Aorta (tissue), 5 donors: Measurements from ENCODE around the gene CFAP119. TPM values are rescaled to one million over a fixed set of nuclear protein-coding genes. Genes with fewer than 3 reads are reported as not detected.

ENCODE experiments used
- ATAC-seq: fragments of 200-7000 bp; cut with Tn5 transposase; one replicate; pipeline ENCODE4 v1.9.1; 2022; ENCODE audit warnings: moderate library complexity; ENCODE audit not compliant: low FRiP score
- DNase-seq, 2 donors: peaks; one replicate each; pipeline ENCODE4 v3.0.0-alpha.2; 2020
- H3K27ac ChIP-seq, 2 donors: one replicate each; pipeline ENCODE4 v1.5.1; 2013; ENCODE audit warnings: low read length in 2 of 2, mild to moderate bottlenecking in 2 of 2, moderate library complexity in 2 of 2, control low read depth in 1 of 2, inconsistent platforms in 1 of 2, low read depth in 1 of 2
- H3K27me3 ChIP-seq, 2 donors: one replicate each; pipeline ENCODE4 v1.6.1; 2013; ENCODE audit warnings: control low read depth in 1 of 2, low read length in 1 of 2, mild to moderate bottlenecking in 1 of 2, moderate library complexity in 1 of 2; ENCODE audit not compliant: insufficient read depth in 2 of 2, control insufficient read depth in 1 of 2
- H3K36me3 ChIP-seq, 2 donors: one replicate each; pipeline ENCODE4 v1.6.1; 2013; ENCODE audit warnings: control low read depth in 1 of 2, low read length in 1 of 2, mild to moderate bottlenecking in 1 of 2; ENCODE audit not compliant: insufficient read depth in 2 of 2, control insufficient read depth in 1 of 2
- H3K4me1 ChIP-seq, 2 donors: one replicate each; pipeline ENCODE4 v1.6.1; 2013; ENCODE audit warnings: low read length in 2 of 2, control low read depth in 1 of 2, mild to moderate bottlenecking in 1 of 2, moderate library complexity in 1 of 2; ENCODE audit not compliant: insufficient read depth in 2 of 2, control insufficient read depth in 1 of 2
- H3K4me3 ChIP-seq, 2 donors: one replicate each; pipeline ENCODE4 v1.5.1; 2013; ENCODE audit warnings: low read length in 2 of 2, control low read depth in 1 of 2, mild to moderate bottlenecking in 1 of 2
- H3K9me3 ChIP-seq: one replicate; pipeline ENCODE4 v1.6.1; 2013; ENCODE audit warnings: mild to moderate bottlenecking, low read length; ENCODE audit not compliant: control insufficient read depth
- WGBS, 2 donors: extraction: QIAGEN DNeasy Blood & Tissue Kit; methylation state at CpG; one replicate each; pipeline ENCODE4 v1.1.7; 2013; 5-methylcytosine and 5-hydroxymethylcytosine counted together
- intact Hi-C, 2 donors: fragments of 100-400 bp; cut with DNase I; formaldehyde crosslinking; loops; one replicate each; pipeline versions ENCODE4 v1.14.2 to v1.15.0; 2022
- polyA plus RNA-seq, 2 donors: library from polyadenylated mRNA; stranded (reverse); fragments of 200-250 nt; gene quantifications; one replicate each; pipeline ENCODE4 v1.2.3, GENCODE V29; 2013
- total RNA-seq, 2 donors: library from RNA; stranded (reverse); fragmentation: NEBNext Ultra II Directional; extraction: Animal tissue kit (Norgen Biotek cat#: 25700); gene quantifications; one replicate each; pipeline ENCODE4 v1.2.1, GENCODE V29; 2021
- donor health status: healthy with polysubstance abuse.
- donor health status: Bipolar disorder and iron deficiency.
- donor health status: DM: no; HTN: no; CAD: no.
- donor health status: DM: no; HTN: no; CAD: no.
- donor health status: DM: yes; HTN: yes; CAD: no.

Gene CFAP119
- total and polyA plus RNA-seq, 4 donors, result 0.52 to 9.8 (median 1.8) TPM

DNA sequence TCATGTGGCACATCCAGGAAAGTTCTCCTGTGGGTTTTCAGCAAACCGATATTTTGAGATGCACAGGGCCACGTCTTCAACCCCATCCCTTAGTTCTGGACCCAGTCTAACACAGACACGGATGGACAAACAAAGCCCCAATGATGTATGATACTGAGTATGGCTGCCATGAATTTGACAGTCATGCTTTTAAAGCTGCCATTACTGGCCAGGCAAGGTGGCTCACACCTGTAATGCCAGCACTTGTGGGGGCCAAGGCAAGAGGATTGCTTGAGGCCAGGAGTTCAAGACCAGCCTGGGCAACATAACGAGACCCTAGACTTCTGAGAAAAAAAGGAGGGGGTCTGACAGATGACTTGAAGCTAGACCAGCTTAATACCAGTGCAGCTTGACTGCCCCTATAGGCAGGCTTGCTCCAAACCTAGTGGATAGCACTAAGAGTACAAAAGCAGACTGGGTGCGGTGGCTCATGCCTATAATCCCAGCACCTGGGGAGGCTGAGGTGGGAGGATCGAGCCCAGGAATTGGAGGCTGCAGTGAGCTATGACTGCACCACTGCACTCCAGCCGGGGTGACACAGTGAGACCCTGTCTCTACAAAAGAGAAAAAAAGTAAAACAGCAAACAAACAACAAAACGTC lies 35.9 kb upstream of the CFAP119 start:
- Histone ChIP-seq H3K9me3 (no peaks in the 10 kb centered on the region), H3K27ac (no peak overlapping the region), H3K36me3 (no peaks in the 10 kb centered on the region), H3K4me1 (no peaks in the 10 kb centered on the region), H3K27me3 (no peaks in the 10 kb centered on the region), H3K4me3 (no peak overlapping the region)
- no peak for DNase-seq
- intact Hi-C loops, result no loop called here
- ATAC-seq, result no peak
- WGBS, 2 donors, result 76 to 77% methylated on average over 8 of the region's 8 CpGs

- WGBS, 2 donors, result 92% methylated on average over 3 of the region's 3 CpGs
- no peak overlapping the region for H3K27ac ChIP-seq
- no peaks in the 10 kb centered on the region for H3K36me3 ChIP-seq
- no peaks in the 10 kb centered on the region for H3K4me1 ChIP-seq
- no peaks in the 10 kb centered on the region for H3K27me3 ChIP-seq
- H3K9me3 ChIP-seq, result no peaks in the 10 kb centered on the region
- ATAC-seq (no peak), DNase-seq (no peak)
- H3K4me3 ChIP-seq, result no peak overlapping the region
- intact Hi-C loops, result no loop called here
Measured at GRCh38 chr16:30794634-30795033, 32.8 kb upstream of the CFAP119 start.

GRCh38 chr16:30793508-30794069 lies 31.7 kb upstream of the CFAP119 start:
- no peaks in the 10 kb centered on the region for H3K9me3 ChIP-seq
- ATAC-seq (no peak), DNase-seq (no peak)
- H3K4me3 ChIP-seq, result no peak overlapping the region
- no peaks in the 10 kb centered on the region for H3K4me1 ChIP-seq
- no peaks in the 10 kb centered on the region for H3K36me3 ChIP-seq
- intact Hi-C loops, result no loop called here
- H3K27ac ChIP-seq, result no peak overlapping the region
- WGBS, 2 donors, result 88 to 91% methylated on average over 7 of the region's 7 CpGs
- H3K27me3 ChIP-seq, result no peaks in the 10 kb centered on the region

DNA sequence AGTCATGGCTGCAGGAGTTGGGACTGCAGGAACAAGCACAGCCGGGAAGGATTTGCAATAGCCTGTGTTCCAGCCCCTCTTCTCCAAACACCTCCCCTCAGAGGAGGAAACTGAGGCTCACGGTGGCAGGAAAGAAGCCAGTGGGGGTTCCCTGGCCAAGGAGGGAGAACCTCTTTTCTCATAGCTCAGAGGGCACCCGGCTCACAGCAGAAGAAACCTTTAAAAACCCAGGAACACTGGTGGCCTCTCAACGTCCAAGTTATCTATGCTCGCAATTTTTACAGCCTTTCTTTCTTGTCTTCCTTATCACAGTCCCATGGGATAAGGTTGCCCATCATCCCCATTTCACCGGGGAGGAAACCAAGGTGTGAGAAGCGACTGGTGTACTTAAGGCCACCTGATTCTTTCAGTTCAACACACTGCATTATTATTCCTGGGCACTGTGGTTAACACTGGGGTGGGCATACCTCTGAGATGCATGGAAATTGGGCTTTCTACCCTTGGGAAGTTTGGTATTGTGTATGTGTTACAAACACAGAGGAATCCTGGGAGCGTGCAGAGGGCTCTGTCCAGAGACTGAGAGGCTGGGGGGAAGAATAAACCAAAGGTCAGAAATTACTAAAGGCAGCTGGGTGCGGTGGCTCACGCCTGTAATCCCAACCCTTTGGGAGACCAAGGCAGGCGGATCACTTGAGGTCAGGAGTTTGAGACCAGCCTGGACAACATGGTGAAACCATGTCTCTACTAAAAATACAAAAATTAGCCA lies 25.9 kb upstream of the CFAP119 start:
- no peaks in the 10 kb centered on the region for H3K4me1 ChIP-seq
- intact Hi-C loops, result loop anchor here (1.0 kb wide), 2 partner anchors 17 to 18 kb away; no protein-coding TSS in a partner anchor
- DNase-seq (no peak), ATAC-seq (no peak)
- WGBS, 2 donors, result 35 to 36% methylated on average over 11 of the region's 11 CpGs
- peaks cover 0 to 2% of the 10 kb centered on the region in 2 donors for H3K36me3 ChIP-seq
- H3K4me3 ChIP-seq, result peak overlapping the region; percentile 90 to 99
- no peaks in the 10 kb centered on the region for H3K27me3 ChIP-seq
- no peaks in the 10 kb centered on the region for H3K9me3 ChIP-seq
- H3K27ac ChIP-seq, result peak overlapping the region; percentile 29 to 59

DNA sequence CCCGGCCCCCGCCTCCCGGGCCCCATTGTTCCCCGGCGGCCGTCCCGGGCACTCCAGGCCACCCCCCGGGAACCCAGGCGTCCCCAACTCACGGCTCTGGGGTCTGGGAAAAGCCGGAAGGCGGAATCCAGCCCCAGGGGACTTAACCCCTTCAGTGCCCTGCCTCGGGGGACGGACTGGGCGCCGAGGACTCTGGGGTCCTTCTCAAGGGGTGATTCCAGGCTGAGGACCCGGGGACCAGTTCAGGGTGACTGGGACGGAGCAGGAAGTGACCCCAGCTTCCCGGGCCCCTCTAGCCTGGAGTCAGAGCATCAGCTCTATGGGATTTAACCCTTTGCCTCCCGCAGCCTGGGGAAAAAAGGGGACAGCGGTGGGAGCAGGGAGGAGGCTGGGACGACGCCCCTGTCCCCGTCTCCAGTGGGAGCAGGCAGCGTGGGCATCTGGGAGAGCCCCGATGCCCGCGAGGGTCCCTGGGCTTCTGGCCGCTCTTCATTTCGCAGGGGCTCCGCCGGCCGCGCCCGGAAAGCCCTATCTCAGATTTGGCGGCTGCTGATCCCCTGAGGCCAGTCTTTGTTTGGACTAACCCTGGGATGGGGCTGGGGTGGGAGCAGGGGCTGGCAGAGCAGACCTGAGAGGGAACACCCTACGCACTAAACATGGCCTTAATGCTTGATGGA lies 25.2 kb upstream of the CFAP119 start, which contains the start of gene ZNF629:
TSS of gene ZNF629 (minus strand) at position 270 of the 677 bp plus-strand sequence. CDS start 2,723 bp downstream, outside the sequence.
- Histone ChIP-seq H3K36me3 (peaks cover 0 to 5% of the 10 kb centered on the region in 2 donors), H3K9me3 (no peaks in the 10 kb centered on the region), H3K4me3 (peak within 1 kb of the TSS; percentile 90 to 99), H3K27me3 (no peaks in the 10 kb centered on the region), H3K4me1 (no peaks in the 10 kb centered on the region), H3K27ac (peak within 1 kb of the TSS; percentile 59 to 78)
- ATAC-seq, result peak; percentile 90
- peak; percentile 81 to 85 for DNase-seq
- WGBS, 2 donors, result 1 to 2% methylated on average over 35 to 37 of the region's 37 CpGs
- intact Hi-C loops, result loop anchor here (1.0 kb wide), 2 partner anchors 17 to 18 kb away; no protein-coding TSS in a partner anchor

GRCh38 chr16:30786115-30786935 lies 24.5 kb upstream of the CFAP119 start:
- no peaks in the 10 kb centered on the region for H3K27me3 ChIP-seq
- intact Hi-C loops, result no loop called here
- H3K9me3 ChIP-seq, result no peaks in the 10 kb centered on the region
- H3K4me3 ChIP-seq, result peak overlapping the region; percentile 90 to 99
- DNase-seq (no peak), ATAC-seq (peak; percentile 60)
- peaks cover 0 to 5% of the 10 kb centered on the region in 2 donors for H3K36me3 ChIP-seq
- no peaks in the 10 kb centered on the region for H3K4me1 ChIP-seq
- WGBS, 2 donors, result 2 to 3% methylated on average over 33 to 57 of the region's 57 CpGs
- H3K27ac ChIP-seq, result peak overlapping the region; percentile 11 to 59

DNA sequence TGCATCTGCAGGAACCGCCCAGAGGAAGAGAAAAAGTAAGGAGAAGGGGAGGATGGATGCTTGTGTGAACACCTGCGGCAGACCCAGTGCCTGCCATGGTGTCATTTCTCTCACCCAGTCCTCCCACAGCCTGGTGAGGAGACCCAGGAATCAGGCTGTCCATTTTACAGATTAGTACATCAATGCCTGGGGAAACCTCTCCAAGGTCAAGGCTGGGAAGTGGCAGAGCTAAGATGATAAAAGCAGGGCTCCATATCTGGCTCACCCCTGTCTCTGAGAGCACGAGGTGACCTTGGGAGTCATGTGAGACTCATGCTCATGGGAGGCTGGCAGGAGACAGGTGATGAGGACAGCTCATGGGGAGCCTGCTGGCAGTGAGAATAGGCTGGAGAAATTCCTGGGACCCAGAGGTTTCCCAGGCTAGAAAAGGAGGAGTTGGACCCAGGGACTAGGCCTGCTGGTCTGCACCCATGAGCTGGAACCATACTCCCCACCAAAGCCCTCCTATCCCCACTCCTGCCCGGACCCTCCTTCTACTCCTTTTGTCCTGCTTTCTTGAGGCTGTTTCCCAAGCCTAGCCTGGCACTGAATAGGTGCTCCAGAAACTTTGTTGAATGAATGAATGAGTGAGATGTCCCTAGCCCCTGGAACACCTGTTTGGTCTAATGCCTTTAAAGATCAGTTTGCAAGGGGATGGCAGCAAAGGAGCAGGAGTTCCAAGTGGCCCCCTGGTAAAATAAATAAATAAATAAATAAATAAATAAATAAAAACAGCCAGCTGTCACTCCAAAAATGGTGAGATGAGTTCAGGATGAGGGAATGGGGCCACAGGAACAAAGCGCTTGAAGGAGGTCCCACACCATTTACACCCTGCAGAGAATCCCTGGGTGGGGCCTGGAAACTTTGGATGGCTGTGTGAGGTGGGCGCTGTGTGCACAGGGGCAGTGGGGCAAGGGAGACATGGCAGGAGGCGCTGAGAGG lies 23.6 kb upstream of the CFAP119 start:
- no peak overlapping the region for H3K27ac ChIP-seq
- peaks cover 0 to 5% of the 10 kb centered on the region in 2 donors for H3K36me3 ChIP-seq
- intact Hi-C loops, result no loop called here
- DNase-seq (no peak), ATAC-seq (no peak)
- no peaks in the 10 kb centered on the region for H3K4me1 ChIP-seq
- no peaks in the 10 kb centered on the region for H3K27me3 ChIP-seq
- 76 to 77% methylated on average over 7 of the region's 7 CpGs for WGBS, 2 donors
- H3K9me3 ChIP-seq, result no peaks in the 10 kb centered on the region
- H3K4me3 ChIP-seq, result no peak overlapping the region
